Hepatocyte (in vitro differentiated cells): ENCODE measurements around the gene THSD4. TPM values are rescaled to one million over a fixed set of nuclear protein-coding genes. Genes with fewer than 3 reads are reported as not detected.

ENCODE experiments used
- DNase-seq: peaks from one replicate; pipeline ENCODE4 v3.0.0-alpha.2; 2016; ENCODE audit warnings: low spot score
- H2AFZ ChIP-seq: fragments of 200-600 bp; sonication (generic); 2 replicates; pipeline ENCODE4 v1.6.0; 2016; ENCODE audit warnings: antibody characterized with exemption, mild to moderate bottlenecking
- H3K27ac ChIP-seq: fragments of 200-600 bp; sonication (generic); 2 replicates; pipeline ENCODE4 v1.5.1; 2016; ENCODE audit warnings: mild to moderate bottlenecking
- H3K27me3 ChIP-seq: fragments of 200-600 bp; sonication (generic); 2 replicates; pipeline ENCODE4 v1.6.1; 2016
- H3K36me3 ChIP-seq: fragments of 200-600 bp; sonication (generic); replicated peaks from 2 replicates; pipeline ENCODE4 v1.5.1; 2016; ENCODE audit warnings: low read depth; ENCODE audit not compliant: insufficient read depth
- H3K4me1 ChIP-seq: fragments of 200-600 bp; sonication (generic); 2 replicates; pipeline ENCODE4 v1.5.1; 2016; ENCODE audit warnings: mild to moderate bottlenecking, moderate library complexity; ENCODE audit not compliant: insufficient read depth
- H3K4me2 ChIP-seq: fragments of 200-600 bp; sonication (generic); 2 replicates; pipeline ENCODE4 v1.6.0; 2016
- H3K4me3 ChIP-seq: fragments of 200-600 bp; sonication (generic); 2 replicates; pipeline ENCODE4 v1.5.1; 2016; ENCODE audit warnings: mild to moderate bottlenecking
- H3K79me2 ChIP-seq: fragments of 200-600 bp; sonication (generic); 2 replicates; pipeline ENCODE4 v1.6.0; 2017; ENCODE audit warnings: mild to moderate bottlenecking
- H3K9me2 ChIP-seq: fragments of 200-600 bp; sonication (generic); replicated peaks from 2 replicates; pipeline ENCODE4 v1.6.0; 2017; ENCODE audit warnings: mild to moderate bottlenecking; ENCODE audit not compliant: insufficient read depth
- H3K9me3 ChIP-seq: fragments of 200-600 bp; sonication (generic); 2 replicates; pipeline ENCODE4 v1.5.1; 2016; ENCODE audit warnings: low read depth, mild to moderate bottlenecking
- H4K20me1 ChIP-seq: fragments of 200-600 bp; sonication (generic); 2 replicates; pipeline ENCODE4 v1.6.0; 2016; ENCODE audit warnings: mild to moderate bottlenecking; ENCODE audit not compliant: insufficient read depth, poor library complexity, severe bottlenecking
- CTCF ChIP-seq: fragments of 200-600 bp; sonication (generic); IDR thresholded peaks from 2 replicates; pipeline ENCODE4 v1.5.1; 2016; ENCODE audit warnings: antibody characterized with exemption, mild to moderate bottlenecking; ENCODE audit not compliant: poor library complexity
- EZH2 ChIP-seq: fragments of 200-600 bp; sonication (generic); IDR thresholded peaks from 2 replicates; pipeline ENCODE4 v1.6.1; 2016; ENCODE audit warnings: antibody characterized with exemption, mild to moderate bottlenecking, borderline replicate concordance
- EZH2phosphoT487 ChIP-seq: fragments of 200-600 bp; sonication (generic); IDR thresholded peaks from one replicate; pipeline ENCODE4 v1.6.1; 2018; ENCODE audit warnings: antibody characterized with exemption, mild to moderate bottlenecking, low read depth, moderate library complexity; ENCODE audit not compliant: unreplicated experiment, severe bottlenecking
- WGBS: methylation state at CpG from one replicate; pipeline ENCODE4 v1.1.6; 2016; ENCODE audit warnings: low lambda C conversion rate; ENCODE audit errors: missing lambda C conversion rate; 5-methylcytosine and 5-hydroxymethylcytosine counted together
- polyA plus RNA-seq: library from polyadenylated mRNA; unstranded; fragments of >200 nt; fragmentation: Nextera tagmentation; extraction: Ambion mirVana; gene quantifications from 2 replicates; pipeline ENCODE4 v1.2.1, GENCODE V29; 2016
- total RNA-seq: library from RNA; depleted of rRNA; stranded (reverse); fragments of >200 nt; gene quantifications from 2 replicates; pipeline ENCODE4 v1.2.3, GENCODE V29; 2014

Gene THSD4
- total and polyA plus RNA-seq, 2 experiments from 2014 or later: 4.3 to 7.0 TPM

- H4K20me1 ChIP-seq: no peaks in the 10 kb centered on the region
- no peak for TF ChIP-seq EZH2phosphoT487
- no peak for TF ChIP-seq EZH2
- no peak overlapping the region for H3K4me3 ChIP-seq
- no peaks in the 10 kb centered on the region for H3K79me2 ChIP-seq
- no peaks in the 10 kb centered on the region for H3K36me3 ChIP-seq
- H3K9me3 ChIP-seq: no peaks in the 10 kb centered on the region
- WGBS: 90% methylated on average over 3 of the region's 3 CpGs
- peak overlapping the region; percentile 24 for H3K27ac ChIP-seq
- H3K4me2 ChIP-seq: no peak overlapping the region
- H3K4me1 ChIP-seq: peaks cover 11% of the 10 kb centered on the region
- H3K27me3 ChIP-seq: no peaks in the 10 kb centered on the region
- no peak for DNase-seq
- H3K9me2 ChIP-seq: no peaks in the 10 kb centered on the region
- no peak overlapping the region for H2AFZ ChIP-seq
These were observed 575.8 kb downstream of the THSD4 start for GRCh38 chr15:71691081-71691457.

GRCh38 chr15:71691458-71692417, 576.5 kb downstream of the THSD4 start:
- no peak overlapping the region for H3K4me3 ChIP-seq
- no peak for DNase-seq
- H3K36me3 ChIP-seq: no peaks in the 10 kb centered on the region
- H3K79me2 ChIP-seq: no peaks in the 10 kb centered on the region
- H4K20me1 ChIP-seq: no peaks in the 10 kb centered on the region
- 53% methylated on average over 12 of the region's 12 CpGs for WGBS
- TF ChIP-seq EZH2 (no peak), CTCF (no peak), EZH2phosphoT487 (no peak)
- peaks cover 11% of the 10 kb centered on the region for H3K4me1 ChIP-seq
- no peaks in the 10 kb centered on the region for H3K9me2 ChIP-seq
- no peak overlapping the region for H2AFZ ChIP-seq
- no peaks in the 10 kb centered on the region for H3K9me3 ChIP-seq
- H3K4me2 ChIP-seq: no peak overlapping the region
- peak overlapping the region; percentile 41 for H3K27ac ChIP-seq
- no peaks in the 10 kb centered on the region for H3K27me3 ChIP-seq

GRCh38 chr15:71697236-71697635, 582.0 kb downstream of the THSD4 start:
- no peak overlapping the region for H3K27ac ChIP-seq
- H3K9me2 ChIP-seq: no peaks in the 10 kb centered on the region
- H3K27me3 ChIP-seq: no peaks in the 10 kb centered on the region
- 93% methylated on average over 6 of the region's 6 CpGs for WGBS
- peaks cover 4% of the 10 kb centered on the region for H3K4me1 ChIP-seq
- H3K9me3 ChIP-seq: no peaks in the 10 kb centered on the region
- no peaks in the 10 kb centered on the region for H4K20me1 ChIP-seq
- H2AFZ ChIP-seq: no peak overlapping the region
- TF ChIP-seq EZH2: no peak
- TF ChIP-seq CTCF: no peak
- no peak for TF ChIP-seq EZH2phosphoT487
- no peak for DNase-seq
- H3K4me3 ChIP-seq: no peak overlapping the region
- H3K79me2 ChIP-seq: no peaks in the 10 kb centered on the region
- no peak overlapping the region for H3K4me2 ChIP-seq
- H3K36me3 ChIP-seq: no peaks in the 10 kb centered on the region

GRCh38 chr15:71698030-71698429, 582.8 kb downstream of the THSD4 start:
- no peaks in the 10 kb centered on the region for H4K20me1 ChIP-seq
- no peak overlapping the region for H3K4me2 ChIP-seq
- no peaks in the 10 kb centered on the region for H3K4me1 ChIP-seq
- no peaks in the 10 kb centered on the region for H3K9me3 ChIP-seq
- DNase-seq: no peak
- TF ChIP-seq EZH2 (no peak), EZH2phosphoT487 (no peak), CTCF (no peak)
- 84% methylated on average over 3 of the region's 3 CpGs for WGBS
- H3K79me2 ChIP-seq: no peaks in the 10 kb centered on the region
- no peaks in the 10 kb centered on the region for H3K36me3 ChIP-seq
- H3K4me3 ChIP-seq: no peak overlapping the region
- H2AFZ ChIP-seq: no peak overlapping the region
- no peak overlapping the region for H3K27ac ChIP-seq
- no peaks in the 10 kb centered on the region for H3K27me3 ChIP-seq
- no peaks in the 10 kb centered on the region for H3K9me2 ChIP-seq
